WTC11 (cell line): ENCODE measurements around the gene JMJD7.

ENCODE experiments used
- CREM ChIP-seq: sonication (generic); formaldehyde crosslinking; IDR thresholded peaks from 2 replicates; pipeline ENCODE4 v1.8.1; 2022; ENCODE audit warnings: mild to moderate bottlenecking, missing genetic modification reagents, moderate library complexity
- CTCF ChIP-seq: fragments of 200-600 bp; IDR thresholded peaks from 2 replicates; pipeline ENCODE4 v1.8.0; 2022; ENCODE audit warnings: antibody characterized with exemption
- ESRRA ChIP-seq: sonication (generic); formaldehyde crosslinking; IDR thresholded peaks from 2 replicates; pipeline ENCODE4 v1.8.1; 2022; ENCODE audit warnings: mild to moderate bottlenecking, missing genetic modification reagents, borderline replicate concordance
- IRF2 ChIP-seq: sonication (generic); formaldehyde crosslinking; IDR thresholded peaks from 2 replicates; pipeline ENCODE4 v1.8.0; 2022; ENCODE audit warnings: low read depth, missing genetic modification reagents, borderline replicate concordance
- NFE2L1 ChIP-seq: sonication (generic); formaldehyde crosslinking; IDR thresholded peaks from 2 replicates; pipeline ENCODE4 v1.8.1; 2023; ENCODE audit warnings: missing genetic modification reagents
- TEAD4 ChIP-seq: sonication (generic); formaldehyde crosslinking; IDR thresholded peaks from 2 replicates; pipeline ENCODE4 v1.8.0; 2022; ENCODE audit warnings: mild to moderate bottlenecking, missing genetic modification reagents
- ZNF121 ChIP-seq: sonication (generic); formaldehyde crosslinking; IDR thresholded peaks from 2 replicates; pipeline ENCODE4 v1.8.0; 2023; ENCODE audit warnings: missing genetic modification reagents
- ZNF138 ChIP-seq: sonication (generic); formaldehyde crosslinking; conservative IDR thresholded peaks from 2 replicates; pipeline ENCODE4 v1.8.1; 2022; ENCODE audit warnings: mild to moderate bottlenecking, moderate library complexity, missing genetic modification reagents
- ZNF263 ChIP-seq: sonication (generic); formaldehyde crosslinking; IDR thresholded peaks from 2 replicates; pipeline ENCODE4 v1.8.1; 2022; ENCODE audit warnings: low read depth, mild to moderate bottlenecking, moderate library complexity, missing genetic modification reagents
- ZNF317 ChIP-seq: sonication (generic); formaldehyde crosslinking; IDR thresholded peaks from 2 replicates; pipeline ENCODE4 v1.8.1; 2023; ENCODE audit warnings: low read depth, mild to moderate bottlenecking, moderate library complexity, missing genetic modification reagents, borderline replicate concordance
- TF ChIP-seq, protein P1 (sequence below): sonication (generic); formaldehyde crosslinking; IDR thresholded peaks from 2 replicates; pipeline ENCODE4 v1.8.1; 2022; ENCODE audit warnings: low read depth, mild to moderate bottlenecking, moderate library complexity, missing genetic modification reagents, borderline replicate concordance
- TF ChIP-seq, protein P2 (sequence below): sonication (generic); formaldehyde crosslinking; IDR thresholded peaks from 2 replicates; pipeline ENCODE4 v1.8.1; 2023; ENCODE audit warnings: mild to moderate bottlenecking, missing genetic modification reagents, moderate library complexity

DNA sequence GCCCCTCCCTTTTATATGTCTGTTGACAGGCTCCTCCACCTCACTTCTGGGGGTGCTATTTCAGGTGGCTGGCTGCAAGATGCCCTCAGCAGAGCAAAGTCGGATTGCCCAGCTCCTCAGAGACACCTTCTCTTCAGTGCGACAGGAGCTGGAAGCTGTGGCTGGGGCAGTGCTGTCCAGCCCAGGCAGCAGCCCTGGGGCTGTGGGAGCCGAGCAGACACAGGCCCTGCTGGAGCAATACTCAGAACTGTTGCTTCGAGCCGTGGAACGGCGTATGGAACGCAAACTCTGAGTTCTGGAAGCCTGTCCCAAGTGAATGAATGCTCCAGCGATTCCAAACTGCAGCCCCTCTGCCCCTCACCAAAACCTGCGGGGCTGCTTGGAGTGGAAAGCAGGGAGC is 2.7 kb upstream of the JMJD7 start:
- TF ChIP-seq, protein P1, sequence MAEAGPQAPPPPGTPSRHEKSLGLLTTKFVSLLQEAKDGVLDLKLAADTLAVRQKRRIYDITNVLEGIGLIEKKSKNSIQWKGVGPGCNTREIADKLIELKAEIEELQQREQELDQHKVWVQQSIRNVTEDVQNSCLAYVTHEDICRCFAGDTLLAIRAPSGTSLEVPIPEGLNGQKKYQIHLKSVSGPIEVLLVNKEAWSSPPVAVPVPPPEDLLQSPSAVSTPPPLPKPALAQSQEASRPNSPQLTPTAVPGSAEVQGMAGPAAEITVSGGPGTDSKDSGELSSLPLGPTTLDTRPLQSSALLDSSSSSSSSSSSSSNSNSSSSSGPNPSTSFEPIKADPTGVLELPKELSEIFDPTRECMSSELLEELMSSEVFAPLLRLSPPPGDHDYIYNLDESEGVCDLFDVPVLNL (CRISPR knock-in tag), result no peak
- no peak for TF ChIP-seq CTCF
- TF ChIP-seq NFE2L1 (CRISPR knock-in tag), result no peak
- no peak for TF ChIP-seq CREM
- no peak for TF ChIP-seq IRF2 (CRISPR knock-in tag)
- TF ChIP-seq ZNF121 (CRISPR knock-in tag), result no peak
- no peak for TF ChIP-seq ZNF263
- TF ChIP-seq ZNF138, result no peak
- TF ChIP-seq, protein P2, sequence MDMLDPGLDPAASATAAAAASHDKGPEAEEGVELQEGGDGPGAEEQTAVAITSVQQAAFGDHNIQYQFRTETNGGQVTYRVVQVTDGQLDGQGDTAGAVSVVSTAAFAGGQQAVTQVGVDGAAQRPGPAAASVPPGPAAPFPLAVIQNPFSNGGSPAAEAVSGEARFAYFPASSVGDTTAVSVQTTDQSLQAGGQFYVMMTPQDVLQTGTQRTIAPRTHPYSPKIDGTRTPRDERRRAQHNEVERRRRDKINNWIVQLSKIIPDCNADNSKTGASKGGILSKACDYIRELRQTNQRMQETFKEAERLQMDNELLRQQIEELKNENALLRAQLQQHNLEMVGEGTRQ (CRISPR knock-in tag), result no peak
- TF ChIP-seq ESRRA (CRISPR knock-in tag), result no peak
- no peak for TF ChIP-seq TEAD4 (CRISPR knock-in tag)
- no peak for TF ChIP-seq ZNF317 (CRISPR knock-in tag)
